Smooth muscle cell (in vitro differentiated cells): Measurements from ENCODE around the gene MOSMO. TPM values are rescaled to one million over a fixed set of nuclear protein-coding genes. Genes with fewer than 3 reads are reported as not detected.
A peak's percentile ranks its signal among the peaks of the same experiment; 100 is the strongest.

ENCODE experiments used
- DNase-seq: peaks from one replicate; lab custom pipeline; 2025; ENCODE audit not compliant: unreplicated experiment; lab: John Stamatoyannopoulos, UW
- H2AFZ ChIP-seq: fragments of 200-600 bp; sonication (generic); 2 replicates; pipeline ENCODE4 v1.6.0; 2016; ENCODE audit warnings: antibody characterized with exemption, low read depth, mild to moderate bottlenecking
- H3F3A ChIP-seq: fragments of 200-600 bp; sonication (generic); 2 replicates; pipeline ENCODE4 v1.6.0; 2017; ENCODE audit warnings: antibody characterized with exemption, low read depth
- H3K27ac ChIP-seq: fragments of 200-600 bp; sonication (generic); 2 replicates; pipeline ENCODE4 v1.5.1; 2016; ENCODE audit warnings: low read depth, mild to moderate bottlenecking
- H3K27me3 ChIP-seq: fragments of 200-600 bp; sonication (generic); 2 replicates; pipeline ENCODE4 v1.6.1; 2016; ENCODE audit warnings: low read depth, mild to moderate bottlenecking
- H3K36me3 ChIP-seq: fragments of 200-600 bp; sonication (generic); 2 replicates; pipeline ENCODE4 v1.5.1; 2016; ENCODE audit warnings: low read depth
- H3K4me1 ChIP-seq: fragments of 200-600 bp; sonication (generic); 2 replicates; pipeline ENCODE4 v1.5.1; 2016; ENCODE audit warnings: low read depth
- H3K4me2 ChIP-seq: fragments of 200-600 bp; sonication (generic); 2 replicates; pipeline ENCODE4 v1.6.0; 2016; ENCODE audit warnings: mild to moderate bottlenecking
- H3K4me3 ChIP-seq: fragments of 200-600 bp; sonication (generic); 2 replicates; pipeline ENCODE4 v1.5.1; 2016; ENCODE audit warnings: mild to moderate bottlenecking
- H3K79me2 ChIP-seq: fragments of 200-600 bp; sonication (generic); 2 replicates; pipeline ENCODE4 v1.6.0; 2016; ENCODE audit warnings: low read depth, mild to moderate bottlenecking
- H3K9ac ChIP-seq: fragments of 200-600 bp; sonication (generic); 2 replicates; pipeline ENCODE4 v1.6.0; 2016; ENCODE audit warnings: low read depth
- H3K9me3 ChIP-seq: fragments of 200-600 bp; sonication (generic); replicated peaks from 2 replicates; pipeline ENCODE4 v1.5.1; 2016; ENCODE audit warnings: low read depth
- H4K20me1 ChIP-seq: fragments of 200-600 bp; sonication (generic); 2 replicates; pipeline ENCODE4 v1.6.0; 2016; ENCODE audit warnings: low read depth
- CTCF ChIP-seq: fragments of 200-600 bp; sonication (generic); IDR thresholded peaks from 2 replicates; pipeline ENCODE4 v1.5.1; 2017; ENCODE audit warnings: borderline replicate concordance, mild to moderate bottlenecking, antibody characterized with exemption; ENCODE audit not compliant: insufficient read depth, poor library complexity, severe bottlenecking
- WGBS: methylation state at CpG from one replicate; pipeline ENCODE4 v1.1.7; 2016; ENCODE audit warnings: low lambda C conversion rate; 5-methylcytosine and 5-hydroxymethylcytosine counted together
- polyA plus RNA-seq: library from polyadenylated mRNA; unstranded; fragments of >200 nt; fragmentation: Nextera tagmentation; extraction: Ambion mirVana; gene quantifications from 2 replicates; pipeline ENCODE4 v1.2.1, GENCODE V29; 2016
- total RNA-seq: library from RNA; depleted of rRNA; stranded (reverse); fragments of >200 nt; gene quantifications from 2 replicates; pipeline ENCODE4 v1.2.3, GENCODE V29; 2014

MOSMO gene
- total and polyA plus RNA-seq, 2 experiments from 2014 or later, result 2.8 to 18.6 TPM

- no peaks in the 10 kb centered on the region for H3K36me3 ChIP-seq
- peaks cover 10% of the 10 kb centered on the region for H3K4me1 ChIP-seq
- peak overlapping the region; percentile 86 for H2AFZ ChIP-seq
- DNase-seq, result no peak
- H3K4me3 ChIP-seq, result peak overlapping the region; percentile 91
- peak overlapping the region; percentile 37 for H3K9ac ChIP-seq
- H3F3A ChIP-seq, result no peaks in the 10 kb centered on the region
- H3K27me3 ChIP-seq, result no peaks in the 10 kb centered on the region
- peaks cover 47% of the 10 kb centered on the region for H4K20me1 ChIP-seq
- no peaks in the 10 kb centered on the region for H3K9me3 ChIP-seq
- peak overlapping the region; percentile 90 for H3K4me2 ChIP-seq
- TF ChIP-seq CTCF, result no peak
- peaks cover 44% of the 10 kb centered on the region for H3K79me2 ChIP-seq
- 15% methylated on average over 26 of the region's 65 CpGs for WGBS
- H3K27ac ChIP-seq, result no peak overlapping the region
Measured at GRCh38 chr16:22008215-22009059, 526 bp downstream of the MOSMO start.

DNA sequence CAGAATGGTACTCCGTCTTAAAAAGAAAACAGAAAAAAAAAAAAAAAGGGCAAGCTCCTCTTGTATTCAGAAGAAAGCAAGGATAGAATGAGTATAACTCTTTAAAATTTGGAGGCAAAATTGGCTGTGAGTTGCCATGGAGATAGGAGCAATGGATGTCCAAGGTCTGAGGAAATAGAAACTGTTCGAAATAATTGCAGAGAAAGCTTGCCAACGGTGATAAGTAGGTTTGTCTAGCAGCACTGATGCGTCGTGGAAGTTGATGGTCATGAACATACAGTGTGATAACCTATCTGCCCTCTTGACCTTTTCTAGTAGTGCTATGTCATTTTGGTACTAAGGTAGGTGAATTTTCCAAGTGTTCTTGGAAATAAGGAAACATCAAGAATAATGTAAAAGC is 3.0 kb downstream of the MOSMO start:
- no peaks in the 10 kb centered on the region for H3K27me3 ChIP-seq
- no peak for DNase-seq
- no peaks in the 10 kb centered on the region for H3K9me3 ChIP-seq
- H3K9ac ChIP-seq, result no peak overlapping the region
- H3F3A ChIP-seq, result no peaks in the 10 kb centered on the region
- H2AFZ ChIP-seq, result no peak overlapping the region
- peaks cover 10% of the 10 kb centered on the region for H3K4me1 ChIP-seq
- H4K20me1 ChIP-seq, result peaks cover 71% of the 10 kb centered on the region
- H3K27ac ChIP-seq, result no peak overlapping the region
- H3K79me2 ChIP-seq, result peaks cover 62% of the 10 kb centered on the region
- H3K36me3 ChIP-seq, result no peaks in the 10 kb centered on the region
- no peak for TF ChIP-seq CTCF
- 92% methylated on average over 5 of the region's 5 CpGs for WGBS
- no peak overlapping the region for H3K4me3 ChIP-seq
- no peak overlapping the region for H3K4me2 ChIP-seq

DNA sequence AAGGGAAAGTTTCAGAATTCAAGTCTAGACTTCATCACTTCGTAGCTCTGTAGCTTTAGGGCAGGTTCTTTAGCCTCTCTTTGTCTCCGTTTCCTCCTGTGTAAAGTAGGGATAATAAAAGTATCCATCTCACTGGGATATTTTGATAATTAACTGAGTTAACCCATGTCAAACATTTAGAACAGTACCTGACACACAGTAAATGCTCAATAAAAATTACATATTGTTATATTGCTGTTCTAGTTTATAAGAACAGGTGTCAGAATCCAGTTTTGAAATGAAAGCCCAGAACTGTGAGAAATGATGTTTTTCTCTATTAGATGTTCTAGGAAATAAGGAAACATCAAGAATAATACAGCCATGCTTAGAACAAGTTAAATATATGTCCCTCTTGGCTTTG is 4.3 kb downstream of the MOSMO start:
- Histone ChIP-seq H3F3A (no peaks in the 10 kb centered on the region), H3K9me3 (no peaks in the 10 kb centered on the region), H3K9ac (no peak overlapping the region), H3K27me3 (no peaks in the 10 kb centered on the region), H3K4me2 (no peak overlapping the region), H3K27ac (no peak overlapping the region), H3K4me1 (peaks cover 10% of the 10 kb centered on the region), H4K20me1 (peaks cover 85% of the 10 kb centered on the region), H3K36me3 (no peaks in the 10 kb centered on the region), H2AFZ (no peak overlapping the region), H3K4me3 (no peak overlapping the region), H3K79me2 (peaks cover 74% of the 10 kb centered on the region)
- no peak for DNase-seq
- TF ChIP-seq CTCF, result no peak
- WGBS, result 36% methylated on average over 2 of the region's 2 CpGs

DNA sequence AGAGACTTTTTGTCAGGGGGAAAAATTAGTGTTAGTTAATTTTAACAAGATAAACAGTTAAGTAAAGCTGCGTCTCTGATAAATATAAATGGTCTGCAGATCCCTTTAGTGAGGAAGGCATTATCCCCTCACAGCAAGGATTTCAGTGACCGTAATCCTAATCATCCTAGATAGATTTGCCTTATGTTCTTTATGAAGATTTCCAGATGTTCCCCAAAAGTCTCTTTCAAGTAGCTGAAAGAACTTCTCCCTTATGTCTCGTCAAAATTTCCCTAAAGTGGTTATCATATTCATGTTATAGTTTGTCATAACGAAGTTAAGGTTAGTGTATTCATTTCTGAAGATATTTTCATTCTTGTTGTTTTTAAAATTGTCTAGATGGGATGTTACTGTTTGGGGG is 5.6 kb downstream of the MOSMO start:
- no peak for DNase-seq
- peaks cover 81% of the 10 kb centered on the region for H3K79me2 ChIP-seq
- H3K9me3 ChIP-seq, result no peaks in the 10 kb centered on the region
- H3K4me2 ChIP-seq, result no peak overlapping the region
- peaks cover 97% of the 10 kb centered on the region for H4K20me1 ChIP-seq
- H3K9ac ChIP-seq, result no peak overlapping the region
- no peak overlapping the region for H2AFZ ChIP-seq
- no peak overlapping the region for H3K27ac ChIP-seq
- H3F3A ChIP-seq, result no peaks in the 10 kb centered on the region
- H3K27me3 ChIP-seq, result no peaks in the 10 kb centered on the region
- 84% methylated on average over 4 of the region's 4 CpGs for WGBS
- no peak overlapping the region for H3K4me3 ChIP-seq
- no peak for TF ChIP-seq CTCF
- H3K4me1 ChIP-seq, result peaks cover 10% of the 10 kb centered on the region
- no peaks in the 10 kb centered on the region for H3K36me3 ChIP-seq
